SK-N-SH (cell line): ENCODE measurements around the gene JAG2. TPM values are rescaled to one million over a fixed set of nuclear protein-coding genes. Genes with fewer than 3 reads are reported as not detected.

Experiments
- CTCF ChIA-PET: fragments of 300-600, 350-600 bp; formaldehyde crosslinking; extraction: SDS; loops from one replicate; lab custom pipeline; 2021; lab: Yijun Ruan, JAX
- POLR2A ChIA-PET: fragments of 350-600 bp; sonication (Branson Sonifier 250); formaldehyde crosslinking; extraction: SDS; loops from one replicate; lab custom pipeline; 2020; ENCODE audit warnings: antibody characterized with exemption, inconsistent platforms; lab: Yijun Ruan, JAX
- DNase-seq: peaks from one replicate; pipeline ENCODE4 v3.0.0; 2012
- H2AFZ ChIP-seq: fragments of 200-600 bp; sonication (generic); 2 replicates; pipeline ENCODE4 v1.8.1; 2016; ENCODE audit warnings: antibody characterized with exemption, mild to moderate bottlenecking, low read depth
- H3F3A ChIP-seq: fragments of 200-600 bp; sonication (generic); replicated peaks from 2 replicates; pipeline ENCODE3; 2016; ENCODE audit warnings: antibody characterized with exemption, mild to moderate bottlenecking; ENCODE audit not compliant: insufficient read depth
- H3K27ac ChIP-seq, 2 experiments: fragments of 200-500 bp in 1 of 2; fragments of 200-600 bp in 1 of 2; sonication (Bioruptor generic) in 1 of 2; sonication (generic), shearing (Covaris generic) in 1 of 2; 2 replicates each; pipeline versions ENCODE4 v1.5.1 to v1.6.1; 2014 to 2016; ENCODE audit warnings: low read depth in 2 of 2, inconsistent platforms in 1 of 2, low read length in 1 of 2, mild to moderate bottlenecking in 1 of 2, mixed read lengths in 1 of 2
- H3K27me3 ChIP-seq: fragments of 200-600 bp; sonication (generic), shearing (Covaris generic); 2 replicates; pipeline ENCODE4 v1.6.1; 2016; ENCODE audit warnings: mixed run types; ENCODE audit not compliant: insufficient read depth
- H3K36me3 ChIP-seq, 2 experiments: fragments of 200-500 bp in 1 of 2; fragments of 200-600 bp in 1 of 2; sonication (Bioruptor generic) in 1 of 2; sonication (generic) in 1 of 2; replicated peaks in 1 of 2; 2 replicates each; pipeline versions ENCODE3 to v1.5.1; 2014 to 2016; ENCODE audit warnings: low read length in 1 of 2, mild to moderate bottlenecking in 1 of 2; ENCODE audit not compliant: insufficient read depth in 2 of 2, control insufficient read depth in 1 of 2
- H3K4me1 ChIP-seq, 2 experiments: fragments of 200-500 bp in 1 of 2; fragments of 200-600 bp in 1 of 2; sonication (Bioruptor generic) in 1 of 2; sonication (generic), shearing (Covaris generic) in 1 of 2; 2 replicates each; pipeline versions ENCODE4 v1.5.1 to v1.6.1; 2014 to 2016; ENCODE audit warnings: low read depth in 1 of 2, low read length in 1 of 2, mixed run types in 1 of 2; ENCODE audit not compliant: insufficient read depth in 2 of 2, control insufficient read depth in 1 of 2
- H3K4me2 ChIP-seq: fragments of 200-600 bp; sonication (generic), shearing (Covaris generic); 2 replicates; pipeline ENCODE4 v1.6.1; 2017; ENCODE audit warnings: mixed run types
- H3K4me3 ChIP-seq, 2 experiments: fragments of 200-500 bp in 1 of 2; fragments of 200-600 bp in 1 of 2; sonication (Bioruptor generic) in 1 of 2; sonication (generic), shearing (Covaris generic) in 1 of 2; 2 replicates each; pipeline versions ENCODE4 v1.5.1 to v1.8.1; 2014 to 2016; ENCODE audit warnings: low read depth in 2 of 2, inconsistent platforms in 1 of 2, low read length in 1 of 2, mild to moderate bottlenecking in 1 of 2, mixed read lengths in 1 of 2, moderate library complexity in 1 of 2
- H3K79me2 ChIP-seq: fragments of 200-600 bp; sonication (generic); 2 replicates; pipeline ENCODE4 v1.8.1; 2017; ENCODE audit warnings: mild to moderate bottlenecking; ENCODE audit not compliant: insufficient read depth
- H3K9ac ChIP-seq: fragments of 200-600 bp; sonication (generic); 2 replicates; pipeline ENCODE4 v1.6.1; 2017; ENCODE audit warnings: mixed run types
- H3K9me2 ChIP-seq: fragments of 200-600 bp; sonication (generic); 2 replicates; pipeline ENCODE4 v1.6.1; 2017; ENCODE audit warnings: mixed run types
- H3K9me3 ChIP-seq: fragments of 200-600 bp; sonication (generic); 2 replicates; pipeline ENCODE4 v1.6.1; 2017; ENCODE audit warnings: mixed run types, mild to moderate bottlenecking, moderate library complexity
- H4K20me1 ChIP-seq: fragments of 200-600 bp; sonication (generic); 2 replicates; pipeline ENCODE4 v1.6.1; 2017; ENCODE audit warnings: mild to moderate bottlenecking, mixed run types; ENCODE audit not compliant: insufficient read depth
- EZH2phosphoT487 ChIP-seq: fragments of 200-600 bp; sonication (generic); IDR thresholded peaks from 2 replicates; pipeline ENCODE4 v1.6.1; 2017; ENCODE audit warnings: low read depth, mixed run types, mild to moderate bottlenecking, antibody characterized with exemption, moderate library complexity, borderline replicate concordance
- FOXJ3 ChIP-seq: sonication (generic); formaldehyde crosslinking; IDR thresholded peaks from 2 replicates; pipeline ENCODE4 v1.5.1; 2020; ENCODE audit warnings: mild to moderate bottlenecking, missing genetic modification reagents
- GATA2 ChIP-seq: sonication (generic); formaldehyde crosslinking; IDR thresholded peaks from 2 replicates; pipeline ENCODE4 v1.5.0; 2020; ENCODE audit warnings: mild to moderate bottlenecking, missing genetic modification reagents
- MEF2A ChIP-seq: IDR thresholded peaks from 2 replicates; pipeline ENCODE4 v1.4.0; 2012; ENCODE audit warnings: low read depth, borderline replicate concordance
- MXI1 ChIP-seq: IDR thresholded peaks from 2 replicates; pipeline ENCODE4 v1.6.1; 2012; ENCODE audit warnings: mild to moderate bottlenecking, low read depth, low read length, improper control_type of control experiment
- POLR2AphosphoS5 ChIP-seq: IDR thresholded peaks from 2 replicates; pipeline ENCODE4 v1.6.1; 2012; ENCODE audit warnings: low read depth, low read length
- RAD21 ChIP-seq: IDR thresholded peaks from 2 replicates; pipeline ENCODE4 v1.6.1; 2012; ENCODE audit warnings: mild to moderate bottlenecking, low read length
- RCOR1 ChIP-seq: fragments of 150-350 bp; IDR thresholded peaks from 2 replicates; pipeline ENCODE4 v1.6.1; 2017; ENCODE audit warnings: antibody characterized with exemption, low read length
- SMC3 ChIP-seq: IDR thresholded peaks from 2 replicates; pipeline ENCODE4 v1.6.1; 2012; ENCODE audit warnings: low read depth, low read length, improper control_type of control experiment
- TEAD4 ChIP-seq: IDR thresholded peaks from 2 replicates; pipeline ENCODE4 v1.4.0; 2012; ENCODE audit warnings: mild to moderate bottlenecking, borderline replicate concordance; ENCODE audit not compliant: insufficient read depth
- WGBS: methylation state at CpG from one replicate; pipeline ENCODE4 v1.1.6; 2017; ENCODE audit warnings: low lambda C conversion rate; 5-methylcytosine and 5-hydroxymethylcytosine counted together
- polyA plus RNA-seq, 3 experiments: library from polyadenylated mRNA; depleted of rRNA; stranded (reverse); fragments of >200 nt; gene quantifications; 2 replicates each; pipeline ENCODE4 v1.2.3, GENCODE V29; 2012
- TF ChIP-seq, protein P1 (sequence below): IDR thresholded peaks from 2 replicates; pipeline ENCODE4 v1.4.0; 2012; ENCODE audit warnings: low read depth
- TF ChIP-seq, protein P2 (sequence below): IDR thresholded peaks from 2 replicates; pipeline ENCODE4; 2012
- TF ChIP-seq, protein P3 (sequence below): fragments of 150-350 bp; IDR thresholded peaks from 2 replicates; pipeline ENCODE4 v1.6.1; 2016; ENCODE audit warnings: mild to moderate bottlenecking, low read depth, low read length

JAG2 gene
- polyA plus RNA-seq, 1 of the 3 experiments (the other 2 are of a cell fraction) = 1.7 TPM

DNA sequence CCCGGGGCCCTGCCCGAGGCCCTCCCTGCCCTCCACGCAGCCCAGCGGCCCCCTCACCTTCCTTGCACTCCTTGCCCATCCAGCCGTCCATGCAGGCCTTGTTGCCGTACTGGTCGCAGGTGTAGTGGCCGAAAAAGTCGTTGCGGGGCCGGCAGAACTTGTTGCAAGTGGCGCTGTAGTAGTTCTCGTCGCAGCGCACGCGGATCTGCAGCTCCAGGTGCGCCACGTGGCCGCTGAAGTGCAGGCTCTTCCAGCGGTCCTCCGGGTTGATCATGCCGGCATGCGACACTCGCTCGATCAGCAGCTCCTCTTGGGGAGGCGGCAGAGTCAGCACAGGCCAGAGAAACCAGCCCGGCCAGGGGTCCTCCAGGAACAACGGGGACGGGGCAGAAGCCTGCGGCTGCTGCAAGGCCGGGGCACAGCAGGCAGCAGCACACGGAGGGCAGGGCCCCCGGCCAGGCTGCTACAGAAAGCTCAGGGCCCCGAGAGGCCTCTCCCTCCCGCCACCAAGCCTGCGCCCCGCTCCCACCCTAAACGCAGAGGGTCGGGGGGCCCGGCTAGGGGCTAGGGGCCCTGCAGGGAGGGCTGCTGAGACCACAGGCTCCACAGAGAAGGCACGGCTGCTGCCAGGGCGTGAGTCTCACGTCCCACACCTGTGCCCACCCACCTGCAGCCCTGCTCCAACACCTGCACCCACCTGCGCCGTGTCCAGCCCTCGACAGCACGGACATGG lies 12.7 kb downstream of the JAG2 start (continued):
- TF ChIP-seq POLR2AphosphoS5 (no peak), SMC3 (no peak), TEAD4 (no peak), FOXJ3 (no peak), MXI1 (no peak)
- TF ChIP-seq, protein P1, sequence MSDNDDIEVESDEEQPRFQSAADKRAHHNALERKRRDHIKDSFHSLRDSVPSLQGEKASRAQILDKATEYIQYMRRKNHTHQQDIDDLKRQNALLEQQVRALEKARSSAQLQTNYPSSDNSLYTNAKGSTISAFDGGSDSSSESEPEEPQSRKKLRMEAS = no peak
- TF ChIP-seq, protein P2, sequence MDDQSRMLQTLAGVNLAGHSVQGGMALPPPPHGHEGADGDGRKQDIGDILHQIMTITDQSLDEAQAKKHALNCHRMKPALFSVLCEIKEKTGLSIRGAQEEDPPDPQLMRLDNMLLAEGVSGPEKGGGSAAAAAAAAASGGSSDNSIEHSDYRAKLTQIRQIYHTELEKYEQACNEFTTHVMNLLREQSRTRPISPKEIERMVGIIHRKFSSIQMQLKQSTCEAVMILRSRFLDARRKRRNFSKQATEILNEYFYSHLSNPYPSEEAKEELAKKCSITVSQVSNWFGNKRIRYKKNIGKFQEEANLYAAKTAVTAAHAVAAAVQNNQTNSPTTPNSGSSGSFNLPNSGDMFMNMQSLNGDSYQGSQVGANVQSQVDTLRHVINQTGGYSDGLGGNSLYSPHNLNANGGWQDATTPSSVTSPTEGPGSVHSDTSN = no peak
- TF ChIP-seq, all 33 proteins: peak for 0

DNA sequence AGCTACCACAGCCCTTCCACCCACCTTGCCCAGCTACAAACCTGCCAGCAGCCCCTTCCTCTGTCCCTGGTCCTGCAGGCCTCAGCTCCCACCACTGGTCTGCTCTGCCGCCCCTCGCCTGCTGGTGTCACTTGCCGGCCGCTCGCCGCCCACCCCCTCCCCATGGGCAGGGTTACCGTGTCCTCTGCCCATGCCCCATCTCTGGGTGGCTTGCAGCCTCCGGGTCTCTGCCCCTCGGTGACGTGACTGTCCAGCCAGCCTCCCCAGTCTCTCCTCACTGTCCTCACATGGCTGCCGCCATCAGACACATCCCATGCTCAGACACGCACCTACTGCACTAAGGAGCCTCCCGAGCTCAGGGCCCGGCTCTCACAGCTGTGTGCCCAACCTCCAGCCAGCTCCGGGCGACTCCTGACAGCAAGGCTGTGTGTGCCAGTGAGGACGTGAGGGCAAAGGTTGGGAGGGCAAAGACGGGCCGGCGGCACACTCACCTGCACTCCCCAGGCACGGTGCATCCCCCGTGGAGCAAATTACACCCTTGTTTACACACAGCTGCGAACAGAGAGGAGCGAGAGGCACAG lies 13.4 kb downstream of the JAG2 start:
- no peak overlapping the region for H2AFZ ChIP-seq
- H3K9me3 ChIP-seq = no peaks in the 10 kb centered on the region
- no peaks in the 10 kb centered on the region for H4K20me1 ChIP-seq
- no peak overlapping the region for H3K9ac ChIP-seq
- TF ChIP-seq RCOR1 = no peak
- TF ChIP-seq, protein P3, sequence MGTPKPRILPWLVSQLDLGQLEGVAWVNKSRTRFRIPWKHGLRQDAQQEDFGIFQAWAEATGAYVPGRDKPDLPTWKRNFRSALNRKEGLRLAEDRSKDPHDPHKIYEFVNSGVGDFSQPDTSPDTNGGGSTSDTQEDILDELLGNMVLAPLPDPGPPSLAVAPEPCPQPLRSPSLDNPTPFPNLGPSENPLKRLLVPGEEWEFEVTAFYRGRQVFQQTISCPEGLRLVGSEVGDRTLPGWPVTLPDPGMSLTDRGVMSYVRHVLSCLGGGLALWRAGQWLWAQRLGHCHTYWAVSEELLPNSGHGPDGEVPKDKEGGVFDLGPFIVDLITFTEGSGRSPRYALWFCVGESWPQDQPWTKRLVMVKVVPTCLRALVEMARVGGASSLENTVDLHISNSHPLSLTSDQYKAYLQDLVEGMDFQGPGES = no peak
- no peak for TF ChIP-seq FOXJ3
- no peak for TF ChIP-seq RAD21
- TF ChIP-seq MEF2A = no peak
- no peak for TF ChIP-seq EZH2phosphoT487
- no peak for TF ChIP-seq POLR2AphosphoS5
- no peak for TF ChIP-seq MXI1
- no peak for TF ChIP-seq GATA2 (CRISPR knock-in tag)
- no peak for TF ChIP-seq TEAD4
- H3K4me2 ChIP-seq = no peak overlapping the region
- H3F3A ChIP-seq = no peaks in the 10 kb centered on the region
- H3K4me1 ChIP-seq = no peaks in the 10 kb centered on the region
- no peak for DNase-seq
- H3K9me2 ChIP-seq = no peaks in the 10 kb centered on the region
- no peak overlapping the region for H3K27ac ChIP-seq
- ChIA-PET POLR2A (no interaction called here), CTCF (interaction anchor here (1.8 kb wide), 1 partner anchor 13 kb away, joined by 7 read pairs; the partner anchor contains the start of gene JAG2)
- no peaks in the 10 kb centered on the region for H3K79me2 ChIP-seq
- H3K27me3 ChIP-seq = no peaks in the 10 kb centered on the region
- 79% methylated on average over 15 of the region's 24 CpGs for WGBS
- H3K4me3 ChIP-seq = no peak overlapping the region
- H3K36me3 ChIP-seq = no peaks in the 10 kb centered on the region
